ENCODE data around the gene PPP1R9A. TPM values are rescaled to one million over a fixed set of nuclear protein-coding genes. Genes with fewer than 3 reads are reported as not detected.

Gene PPP1R9A
- total RNA-seq, 4 donors from 2014 or later: 21.0 to 48.4 (median 31.6) TPM

- H3K27ac ChIP-seq: peak overlapping the region in 1 of 4 donors; percentile 86
- WGBS, 2 donors (ENCODE audit: low coverage in 1 of 2): 43 to 52% methylated on average over 2 of the region's 2 CpGs
- peak overlapping the region; percentile 43 to 72 for H3K4me3 ChIP-seq
- ATAC-seq: no peak
- no peaks in the 10 kb centered on the region for H3K36me3 ChIP-seq
- peaks cover 0 to 50% (median 3%) of the 10 kb centered on the region in 3 donors for H3K4me1 ChIP-seq
- H3K27me3 ChIP-seq: no peaks in the 10 kb centered on the region
- TF ChIP-seq EP300 (IDR thresholded peaks at IDR 0.05): no peak
- TF ChIP-seq POLR2A (IDR thresholded peaks at IDR 0.05): no peak
- TF ChIP-seq CTCF (IDR thresholded peaks at IDR 0.05): no peak
- TF ChIP-seq POLR2AphosphoS5 (IDR thresholded peaks at IDR 0.05): no peak
- H3K9me3 ChIP-seq: no peaks in the 10 kb centered on the region
Measured at GRCh38 chr7:94909179-94909466, 1.7 kb downstream of the PPP1R9A start.

- no peaks in the 10 kb centered on the region for H3K27me3 ChIP-seq
- no peaks in the 10 kb centered on the region for H3K36me3 ChIP-seq
- no peak for TF ChIP-seq POLR2AphosphoS5 (IDR thresholded peaks at IDR 0.05)
- no peak for TF ChIP-seq POLR2A (IDR thresholded peaks at IDR 0.05)
- no peak for TF ChIP-seq CTCF (IDR thresholded peaks at IDR 0.05)
- TF ChIP-seq EP300 (IDR thresholded peaks at IDR 0.05): no peak
- no peak for ATAC-seq
- H3K27ac ChIP-seq: no peak overlapping the region
- peaks cover 0 to 48% (median 3%) of the 10 kb centered on the region in 3 donors for H3K4me1 ChIP-seq
- no peaks in the 10 kb centered on the region for H3K9me3 ChIP-seq
- H3K4me3 ChIP-seq: no peak overlapping the region
Measured at GRCh38 chr7:94912085-94912484, 4.7 kb downstream of the PPP1R9A start.

- Histone ChIP-seq H3K27ac (no peak overlapping the region), H3K36me3 (no peaks in the 10 kb centered on the region), H3K4me3 (no peak overlapping the region), H3K4me1 (peaks cover 0 to 43% (median 3%) of the 10 kb centered on the region in 3 donors), H3K27me3 (no peaks in the 10 kb centered on the region), H3K9me3 (no peaks in the 10 kb centered on the region)
- no peak for ATAC-seq
- TF ChIP-seq EP300 (IDR thresholded peaks at IDR 0.05) (no peak), POLR2AphosphoS5 (IDR thresholded peaks at IDR 0.05) (no peak), CTCF (IDR thresholded peaks at IDR 0.05) (no peak), POLR2A (IDR thresholded peaks at IDR 0.05) (no peak)
Measured at GRCh38 chr7:94913391-94913790, 6.0 kb downstream of the PPP1R9A start.

GRCh38 chr7:94921911-94922310, 14.5 kb downstream of the PPP1R9A start:
- H3K27ac ChIP-seq: no peak overlapping the region
- peaks cover 0 to 14% (median 0%) of the 10 kb centered on the region in 3 donors for H3K4me1 ChIP-seq
- no peaks in the 10 kb centered on the region for H3K27me3 ChIP-seq
- no peaks in the 10 kb centered on the region for H3K36me3 ChIP-seq
- no peak for TF ChIP-seq POLR2A (IDR thresholded peaks at IDR 0.05)
- TF ChIP-seq CTCF (IDR thresholded peaks at IDR 0.05): no peak
- TF ChIP-seq POLR2AphosphoS5 (IDR thresholded peaks at IDR 0.05): no peak
- H3K9me3 ChIP-seq: no peaks in the 10 kb centered on the region
- 72 to 91% methylated on average over 4 of the region's 4 CpGs for WGBS, 2 donors (ENCODE audit: low coverage in 1 of 2)
- no peak overlapping the region for H3K4me3 ChIP-seq
- ATAC-seq: no peak

DNA sequence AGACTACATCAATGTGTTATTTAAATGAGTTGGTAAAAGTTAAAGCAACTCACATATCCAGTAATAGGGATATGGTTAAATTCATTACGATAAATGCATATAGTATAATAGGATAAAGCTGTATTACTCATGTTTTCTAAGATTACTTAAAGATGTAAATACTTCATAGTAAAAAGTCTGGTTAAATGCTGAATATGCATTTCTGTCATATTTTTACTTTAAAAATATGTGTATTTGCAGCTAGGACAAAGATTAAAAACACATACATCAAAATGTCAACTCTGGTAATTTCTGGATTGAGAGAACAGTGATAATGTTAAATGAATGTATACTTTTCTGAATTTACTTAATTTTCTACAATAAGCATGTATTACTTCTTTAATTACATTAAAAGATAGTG, 15.1 kb downstream of the PPP1R9A start:
- TF ChIP-seq POLR2AphosphoS5 (IDR thresholded peaks at IDR 0.05): no peak
- TF ChIP-seq POLR2A (IDR thresholded peaks at IDR 0.05): no peak
- TF ChIP-seq CTCF (IDR thresholded peaks at IDR 0.05): no peak
- TF ChIP-seq EP300 (IDR thresholded peaks at IDR 0.05): no peak
- WGBS, 2 donors (ENCODE audit: low coverage in 1 of 2): 83 to 94% methylated on average over 1 of the region's 1 CpG
- Histone ChIP-seq H3K27ac (no peak overlapping the region), H3K36me3 (no peaks in the 10 kb centered on the region), H3K4me1 (peaks cover 0 to 14% (median 0%) of the 10 kb centered on the region in 3 donors), H3K9me3 (no peaks in the 10 kb centered on the region), H3K4me3 (no peak overlapping the region), H3K27me3 (no peaks in the 10 kb centered on the region)
- no peak for ATAC-seq

Data from gastroesophageal sphincter (tissue), 4 donors.